ENCODE results near the gene MRPL3. TPM values are rescaled to one million over a fixed set of nuclear protein-coding genes. Genes with fewer than 3 reads are reported as not detected.
A peak's percentile ranks its signal among the peaks of the same experiment; 100 is the strongest.

MRPL3 gene
- total RNA-seq, 4 donors from 2014 or later, result 82.9 to 92.5 (median 88.6) TPM

DNA sequence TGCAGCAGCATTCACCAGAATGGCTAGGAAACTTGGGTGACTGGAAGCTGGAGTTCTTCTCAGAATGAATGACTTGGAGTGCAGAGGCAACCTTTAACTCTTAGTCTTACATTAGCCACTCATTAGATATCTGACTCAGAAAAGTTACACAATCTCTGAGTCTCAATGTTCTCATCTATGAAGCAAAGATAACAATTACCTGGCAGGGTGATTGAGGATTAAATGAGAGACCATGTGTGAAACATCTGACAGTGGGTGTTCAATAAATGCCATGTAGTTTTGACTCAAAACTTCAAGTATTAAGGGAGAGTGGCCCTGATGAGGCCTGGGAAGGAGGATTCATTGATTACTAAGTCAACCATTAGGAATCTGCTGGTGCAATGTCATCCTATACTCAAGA lies 48.3 kb downstream of the MRPL3 start:
- TF ChIP-seq, protein P1, sequence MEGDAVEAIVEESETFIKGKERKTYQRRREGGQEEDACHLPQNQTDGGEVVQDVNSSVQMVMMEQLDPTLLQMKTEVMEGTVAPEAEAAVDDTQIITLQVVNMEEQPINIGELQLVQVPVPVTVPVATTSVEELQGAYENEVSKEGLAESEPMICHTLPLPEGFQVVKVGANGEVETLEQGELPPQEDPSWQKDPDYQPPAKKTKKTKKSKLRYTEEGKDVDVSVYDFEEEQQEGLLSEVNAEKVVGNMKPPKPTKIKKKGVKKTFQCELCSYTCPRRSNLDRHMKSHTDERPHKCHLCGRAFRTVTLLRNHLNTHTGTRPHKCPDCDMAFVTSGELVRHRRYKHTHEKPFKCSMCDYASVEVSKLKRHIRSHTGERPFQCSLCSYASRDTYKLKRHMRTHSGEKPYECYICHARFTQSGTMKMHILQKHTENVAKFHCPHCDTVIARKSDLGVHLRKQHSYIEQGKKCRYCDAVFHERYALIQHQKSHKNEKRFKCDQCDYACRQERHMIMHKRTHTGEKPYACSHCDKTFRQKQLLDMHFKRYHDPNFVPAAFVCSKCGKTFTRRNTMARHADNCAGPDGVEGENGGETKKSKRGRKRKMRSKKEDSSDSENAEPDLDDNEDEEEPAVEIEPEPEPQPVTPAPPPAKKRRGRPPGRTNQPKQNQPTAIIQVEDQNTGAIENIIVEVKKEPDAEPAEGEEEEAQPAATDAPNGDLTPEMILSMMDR (IDR thresholded peaks at IDR 0.05), result no peak
- DNase-seq (ENCODE audit: low spot score) (no peak), ATAC-seq (ENCODE audit: low FRiP score) (peak; percentile 76)

GRCh38 chr3:131453533-131453932 lies 49.2 kb downstream of the MRPL3 start:
- no peak for DNase-seq (ENCODE audit: low spot score)
- no peak for ATAC-seq (ENCODE audit: low FRiP score)
- TF ChIP-seq, protein P1 (IDR thresholded peaks at IDR 0.05), result no peak

GRCh38 chr3:131447349-131447748 lies 55.4 kb downstream of the MRPL3 start:
- DNase-seq (ENCODE audit: low spot score), result no peak
- no peak for ATAC-seq (ENCODE audit: low FRiP score)
- TF ChIP-seq, protein P1 (IDR thresholded peaks at IDR 0.05), result no peak

GRCh38 chr3:131444180-131444579 lies 58.6 kb downstream of the MRPL3 start:
- ATAC-seq (ENCODE audit: low FRiP score) (no peak), DNase-seq (ENCODE audit: low spot score) (no peak)
- TF ChIP-seq, protein P1 (IDR thresholded peaks at IDR 0.05), result no peak

DNA sequence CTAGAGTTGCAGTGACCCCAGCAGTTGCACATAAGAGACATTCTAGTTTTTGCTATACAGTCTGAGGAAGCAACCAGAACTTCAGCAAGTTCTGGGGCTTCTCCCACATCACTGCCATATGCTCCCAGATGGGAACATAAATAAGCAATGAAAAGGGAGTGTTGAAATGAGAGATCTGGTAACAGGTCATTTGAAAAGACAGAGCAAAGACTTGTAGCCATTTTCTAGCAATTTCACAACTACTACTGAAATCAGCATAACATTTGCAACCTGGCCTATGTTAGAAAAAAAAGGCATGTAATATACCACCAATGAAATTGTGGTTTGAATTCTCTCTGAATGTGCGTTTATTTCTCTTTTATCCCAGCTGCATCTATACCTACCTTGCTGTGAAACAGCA lies 63.7 kb downstream of the MRPL3 start:
- TF ChIP-seq, protein P1 (IDR thresholded peaks at IDR 0.05), result no peak
- DNase-seq (ENCODE audit: low spot score) (no peak), ATAC-seq (ENCODE audit: low FRiP score) (no peak)

- ATAC-seq (ENCODE audit: low FRiP score) (no peak), DNase-seq (ENCODE audit: low spot score) (no peak)
- TF ChIP-seq, protein P1 (IDR thresholded peaks at IDR 0.05), result no peak
Observed at GRCh38 chr3:131435000-131435399, 67.8 kb downstream of the MRPL3 start.

DNA sequence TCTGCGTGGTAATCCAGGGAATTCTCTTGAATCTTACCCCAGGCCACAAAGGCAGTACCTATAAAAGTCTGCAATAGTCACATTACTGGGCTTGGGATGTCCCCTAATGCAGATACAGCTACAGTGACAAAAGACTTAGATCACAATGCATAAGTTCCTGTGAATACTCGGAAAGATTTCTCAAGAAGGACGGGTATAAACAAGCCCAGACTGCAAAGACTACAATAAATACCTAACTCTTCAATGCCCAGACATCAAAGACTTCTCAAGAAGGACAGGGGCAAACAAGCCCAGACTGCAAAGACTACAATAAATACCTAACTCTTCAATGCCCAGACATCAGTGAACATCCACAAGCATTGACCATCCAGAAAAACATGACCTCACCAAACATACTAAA lies 70.3 kb downstream of the MRPL3 start:
- ATAC-seq (ENCODE audit: low FRiP score), result no peak
- DNase-seq (ENCODE audit: low spot score), result no peak
- TF ChIP-seq, protein P1 (IDR thresholded peaks at IDR 0.05), result no peak
